Erythroblast (primary cell): Measurements from ENCODE around the gene DGKD.

Experiments used
- GATA1 ChIP-seq: IDR thresholded peaks from 2 replicates; pipeline ENCODE4 v1.6.1; 2011; ENCODE audit warnings: low read depth, mild to moderate bottlenecking, control low read depth, low read length, moderate library complexity
- POLR2A ChIP-seq: IDR thresholded peaks from 2 replicates; pipeline ENCODE4 v1.6.1; 2011; ENCODE audit warnings: mild to moderate bottlenecking, low read length

- TF ChIP-seq POLR2A, result no peak
- no peak for TF ChIP-seq GATA1
Observed at GRCh38 chr2:233422050-233422639, 67.9 kb downstream of the DGKD start.
